RCC 7860 (cell line): Measurements from ENCODE around the gene FAM83G.

Source experiments
- DNase-seq: peaks from one replicate; pipeline ENCODE4 v3.0.0-alpha.2; 2015; ENCODE audit warnings: low spot score
- FAIRE-seq: peaks from 2 replicates; lab custom pipeline; 2012; peaks lifted over from hg19 to GRCh38; lab: Jason Lieb, UNC

Gene FAM83G

GRCh38 chr17:18975597-18975996 lies 29.0 kb downstream of the FAM83G start:
- FAIRE-seq: no peak

GRCh38 chr17:18974407-18975149 lies 30.0 kb downstream of the FAM83G start:
- FAIRE-seq (no peak), DNase-seq (peak; percentile 46)

More at GRCh38 chr17:18975597-18975996, 29.0 kb downstream of the FAM83G start:
- no peak for DNase-seq

- no peak for FAIRE-seq
- no peak for DNase-seq
These were observed 32.8 kb downstream of the FAM83G start for GRCh38 chr17:18971801-18972200.

GRCh38 chr17:18970582-18971480 lies 33.7 kb downstream of the FAM83G start:
- DNase-seq: no peak
- no peak for FAIRE-seq

- DNase-seq (no peak), FAIRE-seq (no peak)
These were observed 35.3 kb downstream of the FAM83G start for GRCh38 chr17:18968945-18969887.

GRCh38 chr17:18968345-18968744 lies 36.2 kb downstream of the FAM83G start:
- no peak for FAIRE-seq
- DNase-seq: no peak

- DNase-seq (no peak), FAIRE-seq (no peak)
These were observed 36.6 kb downstream of the FAM83G start for GRCh38 chr17:18967916-18968315.

GRCh38 chr17:18966831-18967624 lies 37.5 kb downstream of the FAM83G start:
- DNase-seq (no peak), FAIRE-seq (no peak)

- no peak for DNase-seq
- FAIRE-seq: no peak
These were observed 38.9 kb downstream of the FAM83G start for GRCh38 chr17:18965530-18966236.

GRCh38 chr17:18964550-18964949 lies 40.0 kb downstream of the FAM83G start:
- DNase-seq (no peak), FAIRE-seq (no peak)

- DNase-seq (no peak), FAIRE-seq (no peak)
These were observed 40.6 kb downstream of the FAM83G start for GRCh38 chr17:18964018-18964351.

GRCh38 chr17:18963126-18964017 lies 41.2 kb downstream of the FAM83G start:
- DNase-seq: peak; percentile 58
- FAIRE-seq: no peak

GRCh38 chr17:18962494-18962815 lies 42.1 kb downstream of the FAM83G start:
- DNase-seq (no peak), FAIRE-seq (no peak)

GRCh38 chr17:18961634-18962493 lies 42.7 kb downstream of the FAM83G start:
- peak; percentile 77 for DNase-seq
- no peak for FAIRE-seq

- DNase-seq (peak; percentile 54), FAIRE-seq (no peak)
These were observed 43.6 kb downstream of the FAM83G start for GRCh38 chr17:18960803-18961511.

- no peak for FAIRE-seq
These were observed 44.3 kb downstream of the FAM83G start for GRCh38 chr17:18960241-18960665.

GRCh38 chr17:18959845-18960240 lies 44.7 kb downstream of the FAM83G start:
- DNase-seq (no peak), FAIRE-seq (no peak)

More at GRCh38 chr17:18960241-18960665, 44.3 kb downstream of the FAM83G start:
- DNase-seq: no peak
